Activated T-cell treated with anti-CD3 and anti-CD28 coated beads, Interleukin-2, amount 50 U/mL, for 4 hours (primary cell): ENCODE results near the gene PHF14. TPM values are rescaled to one million over a fixed set of nuclear protein-coding genes. Genes with fewer than 3 reads are reported as not detected.

Source experiments
- ATAC-seq, 2 donors: fragments of 200-7000 bp; cut with Tn5 transposase; one replicate each; pipeline ENCODE4 v1.10.0; 2021
- DNase-seq: peaks from one replicate; pipeline ENCODE4 v3.0.0-alpha.2; 2020
- H3K27me3 Mint-ChIP-seq: one replicate; pipeline ENCODE4 v1.8.0; 2021; ENCODE audit warnings: low read depth, mixed read lengths
- H3K36me3 Mint-ChIP-seq: one replicate; pipeline ENCODE4 v1.8.0; 2022; ENCODE audit warnings: mixed read lengths; ENCODE audit not compliant: insufficient read depth
- H3K4me1 Mint-ChIP-seq: one replicate; pipeline ENCODE4 v1.8.0; 2021; ENCODE audit warnings: low read depth, mixed read lengths
- H3K4me3 Mint-ChIP-seq: one replicate; pipeline ENCODE4 v1.8.0; 2021; ENCODE audit warnings: mild to moderate bottlenecking, moderate library complexity, mixed read lengths
- H3K9me3 Mint-ChIP-seq: one replicate; pipeline ENCODE4 v1.8.0; 2021; ENCODE audit warnings: mixed read lengths
- total RNA-seq, 3 donors: library from RNA; stranded (reverse); gene quantifications; one replicate each; pipeline ENCODE4 v1.2.1, GENCODE V29; 2021

The PHF14 gene
- total RNA-seq, 3 donors from 2014 or later = 34.4 to 42.4 (median 40.2) TPM

DNA sequence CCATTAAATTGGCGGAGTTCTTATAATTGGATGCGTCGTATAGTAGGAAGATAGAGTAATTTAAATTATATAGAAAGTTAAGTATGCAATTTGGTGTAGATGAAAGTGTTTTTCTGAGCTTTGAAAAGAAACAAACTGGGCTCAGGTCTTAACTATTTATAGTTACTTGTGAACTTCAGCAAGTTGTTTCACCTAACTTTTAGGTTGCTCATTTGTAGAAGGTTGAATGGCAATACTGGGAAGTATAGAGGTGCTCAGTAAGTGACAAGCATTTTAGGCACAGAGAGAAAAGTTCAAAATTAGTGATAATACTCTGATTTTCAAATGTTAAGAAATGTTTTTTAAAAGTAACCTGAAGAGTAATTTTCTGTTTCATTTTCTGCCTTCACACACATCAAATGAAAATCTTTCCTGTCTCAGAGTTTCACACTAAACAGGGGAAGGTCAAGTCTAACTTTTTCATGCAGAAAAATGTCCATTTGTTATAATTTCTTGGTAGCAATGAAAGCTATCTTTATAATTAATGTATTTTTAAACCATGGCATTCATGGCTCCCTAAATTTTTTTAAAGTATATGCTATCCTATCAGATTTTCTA, 146.5 kb downstream of the PHF14 start:
- ATAC-seq = no peak
- peaks cover 35% of the 10 kb centered on the region for H3K36me3 Mint-ChIP-seq
- no peaks in the 10 kb centered on the region for H3K27me3 Mint-ChIP-seq
- no peak for DNase-seq
- H3K4me3 Mint-ChIP-seq = no peak overlapping the region
- H3K9me3 Mint-ChIP-seq = no peaks in the 10 kb centered on the region
- peaks cover 7% of the 10 kb centered on the region for H3K4me1 Mint-ChIP-seq

DNA sequence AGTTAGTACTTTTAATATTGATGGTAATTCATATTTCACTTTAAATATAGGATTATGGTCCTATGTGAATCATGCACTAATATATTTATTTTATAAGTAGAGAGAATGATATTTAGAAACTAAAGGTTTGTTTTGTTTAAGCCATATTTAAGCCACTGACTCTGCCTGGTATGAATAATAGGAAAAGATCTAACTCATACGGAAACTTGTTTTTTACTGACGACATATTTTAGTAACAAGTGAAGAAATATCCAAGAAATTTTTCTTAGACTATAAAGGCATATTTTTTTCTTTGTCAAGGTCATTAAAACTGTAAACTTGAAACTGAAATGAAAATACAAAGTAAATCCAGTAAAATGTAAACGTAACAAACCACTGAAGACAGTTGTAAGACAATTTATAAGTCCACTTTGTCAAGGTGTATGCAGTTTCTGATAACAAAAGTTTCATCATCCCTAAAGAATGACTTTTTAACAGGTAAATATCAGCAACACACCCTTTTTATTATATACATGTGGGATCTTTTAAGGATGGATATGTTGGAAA, 147.1 kb downstream of the PHF14 start:
- H3K4me1 Mint-ChIP-seq = peaks cover 7% of the 10 kb centered on the region
- H3K4me3 Mint-ChIP-seq = no peak overlapping the region
- DNase-seq (no peak), ATAC-seq (no peak)
- H3K36me3 Mint-ChIP-seq = peaks cover 31% of the 10 kb centered on the region
- no peaks in the 10 kb centered on the region for H3K27me3 Mint-ChIP-seq
- H3K9me3 Mint-ChIP-seq = no peaks in the 10 kb centered on the region

DNA sequence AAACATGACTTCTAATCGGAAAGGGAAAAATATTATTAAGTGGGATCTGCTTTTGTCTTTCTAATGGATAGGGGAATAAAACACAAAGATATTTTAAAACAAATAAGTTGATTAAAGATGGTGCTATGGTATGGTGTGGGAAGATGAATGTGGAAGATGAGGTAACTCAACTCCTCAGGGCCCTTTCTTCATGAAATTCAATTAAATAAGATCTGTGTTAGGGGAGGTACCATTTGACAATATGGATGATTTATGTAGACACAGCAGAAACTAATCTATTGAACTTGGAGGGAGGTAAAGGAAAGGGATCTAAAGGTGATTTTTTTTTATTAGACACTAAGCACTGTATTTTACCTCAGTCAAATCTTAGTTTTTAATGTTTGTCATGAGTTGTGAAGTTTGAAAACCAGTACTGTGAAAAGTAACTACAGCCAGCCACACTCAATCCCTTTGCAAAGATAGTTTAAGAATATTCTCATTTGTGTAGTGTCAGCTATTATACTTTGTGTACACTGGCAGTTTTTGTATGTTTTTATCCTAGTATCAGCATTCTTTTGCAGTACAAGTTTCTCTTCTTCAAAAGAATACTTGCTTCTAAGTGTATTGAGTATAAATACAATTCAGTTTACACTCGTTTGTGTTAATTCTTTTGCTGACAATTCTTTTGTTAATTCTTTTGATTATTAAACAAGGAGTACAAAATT, 151.3 kb downstream of the PHF14 start:
- DNase-seq (no peak), ATAC-seq (no peak)
- H3K4me1 Mint-ChIP-seq = peaks cover 25% of the 10 kb centered on the region
- H3K27me3 Mint-ChIP-seq = no peaks in the 10 kb centered on the region
- H3K4me3 Mint-ChIP-seq = no peak overlapping the region
- H3K36me3 Mint-ChIP-seq = peaks cover 29% of the 10 kb centered on the region
- no peaks in the 10 kb centered on the region for H3K9me3 Mint-ChIP-seq

DNA sequence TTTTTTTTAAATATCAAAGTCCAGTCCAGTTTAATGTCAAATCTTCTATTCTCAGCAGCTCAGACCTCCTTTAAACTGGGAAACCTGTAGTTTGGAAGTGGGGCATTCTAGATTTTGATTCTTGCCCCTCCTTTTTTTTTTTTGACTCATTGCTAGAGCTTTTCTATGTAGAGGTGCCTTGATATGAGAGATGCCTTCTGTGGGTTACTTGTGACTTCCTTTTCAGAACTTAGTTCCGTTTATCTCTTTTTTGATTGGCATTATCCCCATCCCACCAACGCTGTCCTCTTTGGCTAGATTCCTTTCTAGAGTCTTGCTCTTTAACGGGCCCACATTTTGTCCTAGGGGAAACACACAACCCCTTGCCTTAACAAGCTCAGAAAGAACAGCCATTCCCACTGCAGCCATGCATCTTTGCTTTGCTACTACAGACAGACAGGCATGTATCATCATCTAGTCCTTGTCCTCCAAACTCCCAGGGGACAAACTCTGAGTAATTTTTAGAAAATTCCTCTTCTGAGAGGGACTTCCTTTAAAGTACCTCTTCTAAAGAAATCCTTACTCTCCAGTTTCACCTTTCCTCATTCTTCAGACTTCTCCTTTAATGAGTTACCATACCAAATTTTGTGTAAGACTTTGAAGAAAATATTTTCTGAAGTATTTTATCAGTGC, 153.6 kb downstream of the PHF14 start:
- Mint-ChIP-seq H3K4me1 (peaks cover 21% of the 10 kb centered on the region), H3K4me3 (no peak overlapping the region), H3K9me3 (no peaks in the 10 kb centered on the region), H3K27me3 (no peaks in the 10 kb centered on the region), H3K36me3 (peaks cover 22% of the 10 kb centered on the region)
- DNase-seq (no peak), ATAC-seq (no peak)

DNA sequence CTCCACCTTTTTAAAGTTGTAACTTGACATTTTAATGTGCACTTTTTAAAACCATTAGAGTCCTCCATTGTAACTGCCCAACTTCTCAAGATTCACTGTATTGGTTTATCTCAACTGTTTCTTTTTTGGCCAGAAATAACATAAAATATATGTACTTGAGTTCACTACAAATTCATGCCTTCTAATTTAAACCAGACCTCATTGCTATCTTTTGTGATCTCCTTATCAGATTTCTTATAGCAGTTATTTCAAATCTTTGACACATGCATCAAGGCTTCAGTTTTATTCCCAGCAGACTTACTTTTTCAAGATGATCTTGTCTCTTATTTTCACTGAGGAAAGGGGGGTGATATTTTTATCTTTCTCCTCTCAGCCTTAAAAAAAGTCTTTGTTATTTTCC, 154.3 kb downstream of the PHF14 start:
- DNase-seq = no peak
- Mint-ChIP-seq H3K4me1 (peaks cover 21% of the 10 kb centered on the region), H3K4me3 (no peak overlapping the region), H3K27me3 (no peaks in the 10 kb centered on the region), H3K36me3 (peaks cover 18% of the 10 kb centered on the region), H3K9me3 (no peaks in the 10 kb centered on the region)
- no peak for ATAC-seq

DNA sequence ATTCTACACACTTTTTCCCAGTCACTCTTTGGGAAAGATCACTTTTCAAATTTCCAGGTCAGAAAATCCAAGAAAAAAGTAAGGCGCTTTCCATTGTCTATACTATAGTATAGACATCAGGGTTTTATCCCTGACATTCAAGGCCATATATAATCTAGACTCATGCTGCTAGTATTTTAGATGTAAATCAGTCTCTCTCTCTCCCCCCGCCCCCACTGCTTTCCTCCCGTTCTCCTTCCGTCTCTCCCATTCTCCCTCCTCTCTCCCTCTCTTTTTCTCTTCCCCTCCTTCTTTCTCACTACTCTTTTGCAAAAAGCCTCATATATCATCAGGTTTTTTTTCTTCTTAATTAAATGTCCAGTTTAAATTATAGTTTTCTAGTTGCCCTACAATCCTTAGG, 154.8 kb downstream of the PHF14 start:
- Mint-ChIP-seq H3K4me3 (no peak overlapping the region), H3K27me3 (no peaks in the 10 kb centered on the region)

DNA sequence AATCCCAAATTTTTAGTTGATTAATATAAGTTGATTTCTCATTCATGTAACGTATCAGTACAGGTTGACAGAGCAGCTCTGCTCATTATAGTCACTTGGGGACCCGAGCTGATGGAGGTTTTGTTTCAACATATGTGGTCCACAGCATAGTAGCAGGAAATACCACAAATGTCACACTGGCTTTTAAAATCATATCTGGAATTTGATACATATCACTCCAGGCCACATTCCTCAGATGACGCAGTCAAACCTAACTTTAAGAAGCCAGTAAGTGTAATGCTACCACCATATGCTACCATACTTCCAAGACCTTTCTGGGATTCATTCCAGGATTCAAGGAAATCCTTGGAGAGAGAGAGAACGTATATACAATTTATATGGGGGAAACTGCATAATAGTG, 156.3 kb downstream of the PHF14 start:
- no peak for ATAC-seq
- peaks cover 18% of the 10 kb centered on the region for H3K4me1 Mint-ChIP-seq
- no peaks in the 10 kb centered on the region for H3K9me3 Mint-ChIP-seq
- DNase-seq = no peak
- H3K36me3 Mint-ChIP-seq = peaks cover 17% of the 10 kb centered on the region
- H3K27me3 Mint-ChIP-seq = no peaks in the 10 kb centered on the region
- no peak overlapping the region for H3K4me3 Mint-ChIP-seq

More for the DNA sequence above, 154.8 kb downstream of the PHF14 start:
- Mint-ChIP-seq H3K36me3 (peaks cover 17% of the 10 kb centered on the region), H3K4me1 (peaks cover 21% of the 10 kb centered on the region), H3K9me3 (no peaks in the 10 kb centered on the region)
- no peak for ATAC-seq
- no peak for DNase-seq

DNA sequence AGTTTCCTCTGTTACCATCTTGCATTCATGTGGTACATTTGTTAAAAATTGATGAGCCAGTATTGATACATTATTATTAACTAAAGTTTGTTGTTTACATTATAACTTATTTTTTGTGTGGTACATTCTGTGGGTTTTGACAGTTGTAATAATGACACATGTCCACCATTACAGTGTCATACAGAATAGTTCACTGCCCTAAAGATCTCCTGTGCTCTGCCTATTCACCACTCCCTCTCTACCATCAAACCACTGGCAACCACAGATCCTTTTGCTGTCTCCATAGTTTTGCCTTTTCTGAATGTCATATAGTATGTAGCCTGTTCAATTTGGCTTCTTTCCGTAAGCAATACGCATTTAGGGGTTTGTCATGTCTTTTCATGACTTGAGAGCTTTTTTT, 156.9 kb downstream of the PHF14 start:
- H3K4me3 Mint-ChIP-seq = no peak overlapping the region
- peaks cover 17% of the 10 kb centered on the region for H3K36me3 Mint-ChIP-seq
- H3K4me1 Mint-ChIP-seq = peaks cover 18% of the 10 kb centered on the region
- DNase-seq (no peak), ATAC-seq (no peak)
- no peaks in the 10 kb centered on the region for H3K27me3 Mint-ChIP-seq
- H3K9me3 Mint-ChIP-seq = no peaks in the 10 kb centered on the region

DNA sequence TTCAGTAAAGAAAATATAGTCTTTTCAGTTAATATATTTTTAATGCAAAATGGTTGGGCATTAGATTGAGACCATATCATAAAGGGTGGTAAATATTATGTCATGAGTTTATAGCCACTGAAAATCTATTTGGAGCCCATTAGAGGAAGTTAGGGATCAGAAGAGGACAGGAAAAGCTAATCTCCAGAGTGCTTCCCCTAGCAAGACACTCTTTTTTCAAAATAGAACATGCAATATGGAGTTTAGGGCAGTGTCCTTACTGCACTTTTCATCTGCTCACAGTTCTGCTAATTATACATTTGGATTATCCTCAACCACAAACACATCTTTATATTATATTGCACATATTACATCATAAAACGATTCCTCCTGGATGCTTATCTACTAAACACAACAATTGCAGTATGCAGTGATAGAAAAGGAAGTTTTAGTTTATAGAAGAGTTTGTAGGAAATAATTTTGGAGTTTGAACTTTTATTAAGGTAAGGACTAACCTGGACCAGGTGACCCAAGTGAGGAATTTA, 159.8 kb downstream of the PHF14 start:
- DNase-seq = no peak
- peaks cover 15% of the 10 kb centered on the region for H3K36me3 Mint-ChIP-seq
- H3K4me3 Mint-ChIP-seq = no peak overlapping the region
- H3K27me3 Mint-ChIP-seq = no peaks in the 10 kb centered on the region
- H3K4me1 Mint-ChIP-seq = no peaks in the 10 kb centered on the region
- no peak for ATAC-seq
- H3K9me3 Mint-ChIP-seq = no peaks in the 10 kb centered on the region

DNA sequence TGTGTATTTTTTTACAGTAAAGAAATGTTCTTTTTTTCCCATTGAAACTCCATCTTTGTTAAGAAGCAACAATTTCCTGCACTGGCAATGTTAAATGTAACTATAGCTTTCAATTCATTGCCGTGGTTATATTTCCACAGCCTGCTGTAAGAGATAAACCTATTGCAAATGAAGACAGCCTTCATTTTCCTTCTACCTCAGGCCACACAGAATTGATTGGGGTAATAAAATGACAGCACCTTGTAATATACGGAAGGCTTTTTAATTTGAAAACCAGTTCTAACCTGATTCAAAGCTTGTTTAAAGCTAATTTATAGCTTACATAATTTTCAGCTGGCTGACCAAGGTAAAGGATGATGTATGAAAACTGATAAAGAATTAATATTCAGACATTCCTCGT, 161.9 kb downstream of the PHF14 start:
- no peaks in the 10 kb centered on the region for H3K9me3 Mint-ChIP-seq
- DNase-seq (no peak), ATAC-seq (no peak)
- H3K36me3 Mint-ChIP-seq = peaks cover 9% of the 10 kb centered on the region
- H3K4me3 Mint-ChIP-seq = no peak overlapping the region
- no peaks in the 10 kb centered on the region for H3K27me3 Mint-ChIP-seq
- H3K4me1 Mint-ChIP-seq = no peaks in the 10 kb centered on the region

DNA sequence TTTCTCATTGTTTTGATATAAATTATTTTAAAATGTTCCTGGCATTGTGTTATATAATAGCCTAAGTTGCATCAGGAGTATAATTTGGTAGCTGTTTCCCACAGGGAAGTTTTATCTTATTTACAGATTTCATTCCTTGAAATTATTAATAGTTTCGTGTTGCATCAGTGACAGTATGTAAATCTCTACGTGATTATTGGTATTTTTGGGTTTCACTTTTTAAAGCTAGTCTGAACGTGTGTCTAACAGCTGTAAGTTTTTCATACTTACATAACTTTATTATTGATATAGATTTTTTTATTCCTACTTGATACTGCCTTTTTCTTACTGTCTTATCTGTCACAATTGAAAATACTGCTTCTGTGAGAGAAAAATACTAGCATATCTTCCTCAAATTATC, 167.9 kb downstream of the PHF14 start:
- no peak for ATAC-seq
- H3K4me3 Mint-ChIP-seq = no peak overlapping the region
- no peaks in the 10 kb centered on the region for H3K9me3 Mint-ChIP-seq
- DNase-seq = no peak
- no peaks in the 10 kb centered on the region for H3K27me3 Mint-ChIP-seq
- H3K36me3 Mint-ChIP-seq = peaks cover 4% of the 10 kb centered on the region
- no peaks in the 10 kb centered on the region for H3K4me1 Mint-ChIP-seq

DNA sequence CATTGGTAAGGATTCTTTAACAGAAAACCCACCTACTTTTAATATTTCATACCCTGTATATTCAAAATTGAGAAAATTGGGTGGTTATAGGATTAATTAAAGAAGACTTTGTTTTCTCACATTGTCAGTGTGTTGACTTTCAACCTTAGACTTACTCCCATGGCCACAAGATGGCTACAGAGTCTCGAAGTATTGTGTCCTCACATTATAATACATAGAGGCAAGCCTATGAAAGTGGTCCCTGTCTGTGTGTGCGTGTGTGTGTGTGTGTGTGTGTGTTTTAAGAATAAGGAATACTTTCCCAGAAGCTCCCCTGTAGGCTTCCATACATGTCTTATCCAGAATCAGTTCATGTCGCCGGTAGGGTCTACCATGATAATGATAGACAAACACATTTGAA, 180.0 kb downstream of the PHF14 start:
- DNase-seq (no peak), ATAC-seq (no peak)
- Mint-ChIP-seq H3K4me1 (no peaks in the 10 kb centered on the region), H3K4me3 (no peak overlapping the region), H3K36me3 (peaks cover 12% of the 10 kb centered on the region), H3K27me3 (no peaks in the 10 kb centered on the region), H3K9me3 (no peaks in the 10 kb centered on the region)

DNA sequence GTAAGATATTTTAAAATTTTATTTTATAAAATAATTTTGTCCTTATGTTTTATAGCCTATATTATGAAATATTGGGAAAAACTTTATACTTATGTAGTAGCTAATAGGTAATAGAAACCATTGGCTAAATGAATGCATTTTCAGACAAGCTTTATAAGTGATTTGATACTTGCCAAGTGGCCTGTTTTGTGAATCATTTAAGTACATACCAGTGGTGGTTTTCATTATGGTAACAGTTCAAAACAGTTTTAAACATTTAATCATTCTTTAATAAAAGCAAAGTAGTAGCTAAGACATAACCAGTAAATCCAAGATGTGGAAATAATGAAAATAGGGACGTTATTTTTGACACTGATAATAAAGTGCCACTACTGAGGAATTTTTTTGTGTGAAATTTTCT, 182.2 kb downstream of the PHF14 start:
- H3K36me3 Mint-ChIP-seq = peaks cover 7% of the 10 kb centered on the region
- no peak overlapping the region for H3K4me3 Mint-ChIP-seq
- DNase-seq (no peak), ATAC-seq (no peak)
- no peaks in the 10 kb centered on the region for H3K4me1 Mint-ChIP-seq
- no peaks in the 10 kb centered on the region for H3K9me3 Mint-ChIP-seq
- H3K27me3 Mint-ChIP-seq = no peaks in the 10 kb centered on the region

DNA sequence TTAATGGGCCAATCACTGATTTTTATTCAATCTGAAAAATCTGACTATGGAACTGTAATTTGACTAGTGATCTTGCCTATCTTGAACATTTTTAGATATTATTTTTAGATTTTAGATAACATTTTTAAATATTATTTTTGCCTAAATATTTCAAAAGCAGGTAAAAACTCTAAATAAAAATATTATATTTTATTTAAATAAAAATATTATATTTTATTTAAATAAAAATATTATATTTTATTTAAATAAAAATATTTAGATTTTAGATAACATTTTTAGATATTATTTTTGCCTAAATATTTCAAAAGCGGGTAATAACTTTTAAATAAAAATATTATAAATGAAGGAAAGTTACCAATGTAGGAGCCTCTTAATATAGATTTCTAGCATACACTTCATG, 187.8 kb downstream of the PHF14 start:
- no peak overlapping the region for H3K4me3 Mint-ChIP-seq
- H3K36me3 Mint-ChIP-seq = peaks cover 5% of the 10 kb centered on the region
- H3K27me3 Mint-ChIP-seq = no peaks in the 10 kb centered on the region
- ATAC-seq (no peak), DNase-seq (no peak)
- H3K9me3 Mint-ChIP-seq = no peaks in the 10 kb centered on the region
- H3K4me1 Mint-ChIP-seq = no peaks in the 10 kb centered on the region
